ENCODE results near the gene KCNH2. TPM values are rescaled to one million over a fixed set of nuclear protein-coding genes. Genes with fewer than 3 reads are reported as not detected.

The KCNH2 gene
- total and polyA plus RNA-seq, 2 experiments from 2014 or later = 8.4 to 9.1 TPM

- WGBS (ENCODE audit: low lambda C conversion rate, missing lambda C conversion rate) = 40% methylated on average over 51 of the region's 55 CpGs
- DNase-seq (ENCODE audit: low spot score) = peak; percentile 84
Observed at GRCh38 chr7:151013733-151014497, 35.8 kb upstream of the KCNH2 start.

GRCh38 chr7:151013356-151013732, 35.2 kb upstream of the KCNH2 start:
- Histone ChIP-seq H3K36me3 (replicated peaks; ENCODE audit: insufficient read depth, low read depth) (no peaks in the 10 kb centered on the region), H2AFZ (no peak overlapping the region), H3K4me3 (no peak overlapping the region), H3K4me2 (peak overlapping the region; percentile 78), H3K27ac (peak overlapping the region; percentile 79), H3K79me2 (no peaks in the 10 kb centered on the region), H3K9me3 (ENCODE audit: low read depth) (no peaks in the 10 kb centered on the region), H3K9me2 (replicated peaks; ENCODE audit: insufficient read depth) (no peaks in the 10 kb centered on the region), H3K4me1 (ENCODE audit: insufficient read depth) (peaks cover 37% of the 10 kb centered on the region), H3K27me3 (peaks cover 8% of the 10 kb centered on the region), H4K20me1 (ENCODE audit: insufficient read depth, poor library complexity, severe bottlenecking) (no peaks in the 10 kb centered on the region)
- no peak for DNase-seq (ENCODE audit: low spot score)
- WGBS (ENCODE audit: low lambda C conversion rate, missing lambda C conversion rate) = 25% methylated on average over 4 of the region's 26 CpGs
- no peak for TF ChIP-seq CTCF (IDR thresholded peaks at IDR 0.05; ENCODE audit: poor library complexity)
- TF ChIP-seq EZH2phosphoT487 (IDR thresholded peaks at IDR 0.05; ENCODE audit: low read depth, severe bottlenecking, unreplicated experiment) = no peak
- TF ChIP-seq EZH2 (IDR thresholded peaks at IDR 0.05; ENCODE audit: borderline replicate concordance) = no peak

More at GRCh38 chr7:151013733-151014497, 35.8 kb upstream of the KCNH2 start:
- Histone ChIP-seq H3K4me1 (ENCODE audit: insufficient read depth) (peaks cover 35% of the 10 kb centered on the region), H2AFZ (peak overlapping the region; percentile 38), H3K79me2 (no peaks in the 10 kb centered on the region), H3K4me2 (peak overlapping the region; percentile 78), H3K9me2 (replicated peaks; ENCODE audit: insufficient read depth) (no peaks in the 10 kb centered on the region), H3K9me3 (ENCODE audit: low read depth) (no peaks in the 10 kb centered on the region), H4K20me1 (ENCODE audit: insufficient read depth, poor library complexity, severe bottlenecking) (no peaks in the 10 kb centered on the region), H3K36me3 (replicated peaks; ENCODE audit: insufficient read depth, low read depth) (no peaks in the 10 kb centered on the region), H3K4me3 (no peak overlapping the region), H3K27me3 (peaks cover 9% of the 10 kb centered on the region), H3K27ac (no peak overlapping the region)
- TF ChIP-seq CTCF (IDR thresholded peaks at IDR 0.05; ENCODE audit: poor library complexity) (peak; percentile 16), EZH2 (IDR thresholded peaks at IDR 0.05; ENCODE audit: borderline replicate concordance) (no peak)

GRCh38 chr7:151012911-151013347, 34.8 kb upstream of the KCNH2 start:
- peaks cover 8% of the 10 kb centered on the region for H3K27me3 ChIP-seq
- H3K4me2 ChIP-seq = peak overlapping the region; percentile 78
- DNase-seq (ENCODE audit: low spot score) = peak; percentile 72
- peak overlapping the region; percentile 79 for H3K27ac ChIP-seq
- H3K4me1 ChIP-seq (ENCODE audit: insufficient read depth) = peaks cover 35% of the 10 kb centered on the region
- H2AFZ ChIP-seq = no peak overlapping the region
- no peaks in the 10 kb centered on the region for H3K9me3 ChIP-seq (ENCODE audit: low read depth)
- TF ChIP-seq EZH2 (IDR thresholded peaks at IDR 0.05; ENCODE audit: borderline replicate concordance) = no peak
- TF ChIP-seq CTCF (IDR thresholded peaks at IDR 0.05; ENCODE audit: poor library complexity) = peak; percentile 56
- TF ChIP-seq EZH2phosphoT487 (IDR thresholded peaks at IDR 0.05; ENCODE audit: low read depth, severe bottlenecking, unreplicated experiment) = no peak
- 31% methylated on average over 23 of the region's 23 CpGs for WGBS (ENCODE audit: low lambda C conversion rate, missing lambda C conversion rate)
- no peak overlapping the region for H3K4me3 ChIP-seq
- no peaks in the 10 kb centered on the region for H3K79me2 ChIP-seq
- H4K20me1 ChIP-seq (ENCODE audit: insufficient read depth, poor library complexity, severe bottlenecking) = no peaks in the 10 kb centered on the region
- no peaks in the 10 kb centered on the region for H3K9me2 ChIP-seq (replicated peaks; ENCODE audit: insufficient read depth)
- H3K36me3 ChIP-seq (replicated peaks; ENCODE audit: insufficient read depth, low read depth) = no peaks in the 10 kb centered on the region

Data from hepatocyte (in vitro differentiated cells).